SK-N-SH treated with all-trans-retinoic acid at 6 μM for 48 hours (cell line): ENCODE results near the gene FAIM.

Source experiments
- CSDC2 ChIP-seq: fragments of 250-450 bp; sonication (Bioruptor Pico); IDR thresholded peaks from 2 replicates; pipeline ENCODE4 v1.5.0; 2020; ENCODE audit warnings: mild to moderate bottlenecking, moderate library complexity
- ZC3H10 ChIP-seq: fragments of 250-450 bp; sonication (Bioruptor Pico); IDR thresholded peaks from 2 replicates; pipeline ENCODE4 v1.5.1; 2021; ENCODE audit warnings: mild to moderate bottlenecking, moderate library complexity
- ZNF70 ChIP-seq: fragments of 450-650 bp; formaldehyde crosslinking; IDR thresholded peaks from 2 replicates; pipeline ENCODE4 v1.5.0; 2020; ENCODE audit warnings: mild to moderate bottlenecking, moderate library complexity

DNA sequence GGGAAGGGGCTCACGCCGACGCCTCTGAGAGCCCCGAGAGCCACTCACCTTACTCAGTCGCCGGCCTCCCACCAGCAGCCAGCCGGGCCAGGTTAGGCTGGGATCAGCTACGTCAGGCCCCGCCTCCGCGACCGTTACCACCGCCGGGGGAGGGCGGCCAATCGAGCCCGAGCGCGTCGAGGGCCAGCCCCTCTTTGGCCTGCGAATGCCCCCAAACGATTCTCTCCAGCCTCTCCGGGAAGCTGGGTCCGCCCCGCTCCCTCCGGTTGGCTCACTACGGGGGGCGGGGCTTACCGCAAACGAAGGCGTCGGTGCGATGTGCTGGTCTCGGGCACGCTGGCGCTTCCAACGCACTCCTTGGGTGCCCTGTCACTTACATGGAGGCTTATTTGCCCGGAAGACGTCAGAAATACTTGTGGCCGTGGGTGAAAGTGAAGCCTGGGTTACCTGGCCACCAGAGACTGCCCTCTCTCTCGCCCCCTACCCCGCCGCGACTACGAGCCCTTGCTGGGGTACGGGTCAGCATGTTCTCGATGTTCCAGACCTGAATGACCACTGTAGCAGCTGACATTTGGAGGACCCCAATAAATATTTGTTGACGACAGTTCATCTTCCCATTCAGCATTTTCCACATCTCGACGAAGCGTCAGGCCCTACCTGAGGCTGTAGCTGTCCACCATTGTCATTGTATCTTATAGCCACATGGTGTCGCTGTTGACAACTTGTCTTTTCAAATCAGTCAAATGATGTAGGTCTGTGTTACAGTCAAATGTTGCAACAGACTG, 14.2 kb upstream of the FAIM start, which contains the start of gene CEP70:
- TF ChIP-seq ZNF70 (CRISPR knock-in tag) (no peak), ZC3H10 (CRISPR knock-in tag) (no peak), CSDC2 (CRISPR knock-in tag) (no peak)
